GM19351 (cell line): ENCODE data around the gene ACTA1.
"Not testable (repeated sequence)": the region's sequence is repeated elsewhere in the genome, so short reads cannot be mapped to it uniquely, and the experiment has no call there.

Experiments used
- ATAC-seq: cut with Tn5 transposase; IDR thresholded peaks from one replicate; pipeline ENCODE4 v1.9.1; 2021; ENCODE audit warnings: mild to moderate bottlenecking, moderate library complexity; ENCODE audit not compliant: unreplicated experiment

The ACTA1 gene

GRCh38 chr1:229440851-229441537 lies 7.1 kb upstream of the ACTA1 start:
- ATAC-seq, result peak; percentile 98

GRCh38 chr1:229438021-229438420 lies 4.1 kb upstream of the ACTA1 start:
- no peak for ATAC-seq

- ATAC-seq, result no peak
These were observed 3.5 kb upstream of the ACTA1 start for GRCh38 chr1:229437443-229437842.

GRCh38 chr1:229436201-229436600 lies 2.3 kb upstream of the ACTA1 start:
- ATAC-seq, result no peak

GRCh38 chr1:229434641-229435051 lies 752 bp upstream of the ACTA1 start:
- no peak for ATAC-seq

GRCh38 chr1:229433364-229434004 lies 410 bp downstream of the ACTA1 start:
- no peak for ATAC-seq

GRCh38 chr1:229432905-229433304 lies 989 bp downstream of the ACTA1 start:
- no peak for ATAC-seq

GRCh38 chr1:229432116-229432461 lies 1.8 kb downstream of the ACTA1 start:
- ATAC-seq, result no peak

GRCh38 chr1:229431284-229432115 lies 2.4 kb downstream of the ACTA1 start:
- ATAC-seq, result no peak

- no peak for ATAC-seq
These were observed 3.1 kb downstream of the ACTA1 start for GRCh38 chr1:229430761-229431283.

GRCh38 chr1:229428256-229428655 lies 5.6 kb downstream of the ACTA1 start:
- no peak for ATAC-seq

- no peak for ATAC-seq
These were observed 6.3 kb downstream of the ACTA1 start for GRCh38 chr1:229427572-229427971.

GRCh38 chr1:229425564-229426159 lies 8.2 kb downstream of the ACTA1 start:
- no peak for ATAC-seq

GRCh38 chr1:229420765-229421164 lies 13.1 kb downstream of the ACTA1 start:
- no peak for ATAC-seq

GRCh38 chr1:229420224-229420623 lies 13.7 kb downstream of the ACTA1 start:
- ATAC-seq, result no peak

GRCh38 chr1:229418586-229418985 lies 15.3 kb downstream of the ACTA1 start:
- ATAC-seq, result not testable (repeated sequence)

GRCh38 chr1:229412810-229413209 lies 21.1 kb downstream of the ACTA1 start:
- ATAC-seq, result not testable (repeated sequence)

- ATAC-seq, result no peak
These were observed 21.8 kb downstream of the ACTA1 start for GRCh38 chr1:229412056-229412455.

- ATAC-seq, result no peak
These were observed 22.3 kb downstream of the ACTA1 start for GRCh38 chr1:229411434-229412055.

- no peak for ATAC-seq
These were observed 23.0 kb downstream of the ACTA1 start for GRCh38 chr1:229410692-229411433.
